Measurements from ENCODE around the gene DNMT3L. TPM values are rescaled to one million over a fixed set of nuclear protein-coding genes. Genes with fewer than 3 reads are reported as not detected.
A peak's percentile ranks its signal among the peaks of the same experiment; 100 is the strongest.
"Not testable (repeated sequence)": the region's sequence is repeated elsewhere in the genome, so short reads cannot be mapped to it uniquely, and the experiment has no call there.

The DNMT3L gene
- total RNA-seq, 1 donor from 2014 or later, result not detected

DNA sequence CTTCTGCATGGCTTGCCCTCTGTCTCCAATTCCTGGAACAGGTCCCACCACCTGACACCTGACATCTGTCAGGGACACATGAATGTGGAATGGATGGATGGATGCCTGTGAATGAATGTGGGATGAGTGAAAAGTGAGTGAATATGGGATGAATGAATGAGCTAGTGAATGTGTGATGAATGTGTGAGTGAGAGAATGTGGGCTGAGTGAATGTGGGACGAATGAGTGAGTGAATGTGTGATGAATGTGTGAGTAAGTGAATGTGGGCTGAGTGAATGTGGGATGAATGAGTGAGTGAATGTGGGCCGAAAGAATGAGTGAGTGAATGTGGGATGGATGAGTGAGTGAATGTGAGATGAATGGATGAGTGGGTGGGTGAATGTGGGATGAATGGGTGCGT lies 50.1 kb downstream of the DNMT3L start:
- ATAC-seq; intact Hi-C loops (cut with DNase I); DNase-seq (ENCODE audit: missing footprints): not testable (repeated sequence)

DNA sequence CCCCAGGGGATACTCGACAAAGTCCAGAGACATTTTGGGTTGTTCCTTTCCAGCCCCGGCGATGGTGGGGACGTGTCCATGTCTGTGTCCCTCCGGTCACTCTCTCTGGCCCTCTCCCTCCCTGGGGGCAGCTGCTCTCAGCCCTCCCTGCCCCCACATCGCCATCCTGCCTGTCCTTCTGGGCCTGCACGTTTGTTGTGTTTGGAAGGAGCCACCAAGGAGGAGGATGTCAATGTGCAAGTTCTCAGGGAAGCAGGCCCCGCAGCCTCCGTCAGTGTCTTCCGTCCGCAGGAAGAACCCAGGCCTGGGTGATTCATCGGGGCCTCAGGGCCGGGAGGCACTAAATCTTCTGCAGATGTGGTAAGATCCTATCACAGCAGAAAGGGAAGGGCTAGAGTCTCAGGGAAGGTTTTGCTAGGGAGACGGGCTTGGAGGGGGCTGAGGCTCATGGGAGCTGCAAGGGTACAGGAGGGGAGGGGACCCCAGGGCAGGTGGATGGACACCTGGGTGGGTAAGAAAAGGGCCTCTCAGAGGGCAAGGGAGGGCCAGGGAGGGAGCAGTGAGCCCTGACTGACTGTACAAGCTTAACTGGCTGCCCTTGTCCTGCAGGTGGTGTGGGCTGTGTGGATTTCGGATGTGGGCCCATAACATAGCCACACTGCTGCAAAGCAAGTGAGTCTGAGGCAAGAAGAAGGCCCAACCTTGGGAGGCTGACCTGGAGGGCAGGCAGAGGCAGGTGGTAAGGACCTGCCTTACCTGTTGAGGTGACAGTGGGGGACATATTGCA lies 53.6 kb downstream of the DNMT3L start:
- peak; percentile 59 for ATAC-seq
- DNase-seq (ENCODE audit: missing footprints), result peak; percentile 62
- intact Hi-C loops (cut with DNase I), result not testable (repeated sequence)

DNA sequence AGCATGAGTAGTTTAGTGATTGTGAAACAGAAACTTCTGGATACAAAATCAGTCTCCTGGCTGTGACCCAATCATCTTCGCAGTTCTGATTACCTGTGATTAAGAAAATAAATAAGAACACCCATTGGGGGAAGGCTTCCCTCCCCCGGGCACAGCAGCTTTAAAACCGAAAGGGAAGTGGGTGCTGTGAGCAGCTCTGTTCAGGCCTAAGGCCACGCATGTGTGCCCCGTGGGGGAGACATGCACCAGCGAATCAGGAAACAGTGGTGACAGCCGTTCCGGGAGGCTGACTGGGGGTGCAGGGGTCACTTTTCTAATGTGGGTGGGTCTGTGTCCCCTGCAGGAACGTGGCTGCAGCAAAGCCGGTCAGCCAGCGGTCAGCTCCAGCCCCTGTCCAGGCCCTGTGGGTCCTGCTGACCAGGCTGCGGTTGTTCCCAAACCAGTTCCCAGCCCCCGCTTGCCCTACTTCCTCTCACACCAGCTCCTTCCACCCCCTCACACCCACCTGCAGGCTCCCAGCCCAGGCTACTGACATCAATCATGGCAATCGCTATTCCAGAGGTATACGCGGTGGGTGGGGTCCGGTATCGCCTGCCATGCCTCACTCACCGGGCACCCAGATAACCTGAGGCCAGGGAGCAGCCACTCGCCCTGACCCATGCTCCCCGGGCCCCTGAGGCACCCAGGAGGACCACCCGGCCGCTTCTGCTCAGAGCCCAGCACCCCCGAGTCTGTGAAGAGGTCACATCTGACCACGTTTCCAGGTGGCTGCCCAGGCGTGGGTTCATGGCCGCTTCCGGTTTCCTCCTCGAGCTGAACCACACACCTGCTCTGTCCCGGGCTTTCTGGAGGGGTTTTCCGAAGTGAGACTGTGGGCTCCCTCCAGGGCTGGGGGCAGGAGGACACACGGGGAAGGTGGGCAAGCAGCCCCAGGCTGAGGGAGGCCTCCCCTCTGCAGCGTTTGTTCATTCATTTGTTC lies 54.7 kb downstream of the DNMT3L start:
- DNase-seq (ENCODE audit: missing footprints); intact Hi-C loops (cut with DNase I): not testable (repeated sequence)
- peak; percentile 12 for ATAC-seq

DNA sequence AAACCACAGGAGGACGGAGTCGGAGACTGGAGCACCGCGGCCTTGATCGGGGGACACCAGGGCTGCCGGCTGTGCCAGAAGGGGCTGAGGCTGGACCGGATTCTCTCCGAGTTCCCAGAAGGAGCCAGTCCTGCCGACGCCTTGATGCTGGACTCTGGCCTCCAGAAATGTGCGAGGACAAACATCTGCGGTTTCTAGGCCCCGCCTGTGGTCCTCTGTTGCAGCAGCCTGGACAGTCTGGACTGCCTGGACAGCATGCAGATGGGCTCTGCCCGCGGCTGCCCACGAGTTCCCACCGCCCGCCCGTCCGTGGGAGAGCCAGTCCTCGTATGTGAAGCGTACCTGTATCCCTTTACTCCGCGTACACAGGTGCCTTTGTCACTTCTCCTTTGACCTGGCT lies 55.5 kb downstream of the DNMT3L start:
- ATAC-seq, result peak; percentile 51
- DNase-seq (ENCODE audit: missing footprints); intact Hi-C loops (cut with DNase I): not testable (repeated sequence)

DNA sequence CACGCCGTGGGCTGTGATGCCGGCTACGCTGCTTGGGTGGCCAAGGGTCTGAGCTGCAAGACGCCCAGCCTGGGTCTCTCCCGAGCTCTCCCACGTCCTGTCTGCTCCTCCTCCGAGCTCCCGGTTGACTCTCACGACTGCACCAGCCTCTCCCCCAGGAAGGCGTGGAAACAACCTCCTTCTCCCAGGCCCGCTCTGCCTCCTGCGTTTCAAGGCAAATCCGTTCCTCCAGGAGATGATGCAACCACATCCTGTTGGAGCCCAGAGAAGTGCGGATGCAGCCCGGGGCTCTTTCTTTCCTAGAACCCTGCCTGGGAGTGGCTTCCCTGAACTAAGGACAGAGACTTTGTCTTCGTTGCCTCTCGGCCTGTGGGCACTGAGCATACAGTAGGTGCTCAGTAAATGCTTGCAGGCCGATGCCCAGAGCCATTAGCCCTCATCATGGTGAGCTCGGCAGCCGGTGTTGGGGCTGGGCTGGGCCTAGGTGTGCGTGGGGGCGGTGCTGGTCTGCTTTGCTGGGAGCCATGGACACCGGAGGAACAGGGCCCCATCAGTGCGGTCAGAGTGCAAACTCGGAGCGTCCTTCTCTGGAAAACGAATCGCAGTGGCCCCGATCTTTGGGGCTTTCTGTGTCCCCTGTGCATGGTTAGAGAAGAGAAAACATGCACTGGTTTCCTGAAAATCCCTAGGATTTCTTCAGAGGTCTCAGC lies 59.0 kb downstream of the DNMT3L start:
- ATAC-seq, result peak; percentile 82
- DNase-seq (ENCODE audit: missing footprints); intact Hi-C loops (cut with DNase I): not testable (repeated sequence)

DNA sequence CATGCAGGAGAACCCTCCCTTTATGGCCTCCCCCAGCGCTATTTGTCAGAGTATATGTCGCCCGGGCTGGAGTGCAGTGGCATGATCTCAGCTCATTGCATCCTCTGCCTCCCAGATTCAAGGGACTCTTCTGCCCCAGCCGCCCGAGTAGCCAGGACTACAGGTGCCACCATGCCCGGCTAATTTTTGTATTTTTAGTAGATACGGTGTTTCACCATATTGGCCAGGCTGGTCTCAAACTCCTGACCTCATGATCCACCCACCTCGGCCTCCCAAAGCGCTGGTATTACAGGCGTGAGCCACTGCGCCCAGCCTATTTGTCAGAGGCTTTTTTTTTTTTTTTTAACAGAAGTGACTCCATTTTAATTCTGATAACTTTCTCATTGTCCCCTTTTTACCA lies 61.7 kb downstream of the DNMT3L start:
- DNase-seq (ENCODE audit: missing footprints); intact Hi-C loops (cut with DNase I): not testable (repeated sequence)

DNA sequence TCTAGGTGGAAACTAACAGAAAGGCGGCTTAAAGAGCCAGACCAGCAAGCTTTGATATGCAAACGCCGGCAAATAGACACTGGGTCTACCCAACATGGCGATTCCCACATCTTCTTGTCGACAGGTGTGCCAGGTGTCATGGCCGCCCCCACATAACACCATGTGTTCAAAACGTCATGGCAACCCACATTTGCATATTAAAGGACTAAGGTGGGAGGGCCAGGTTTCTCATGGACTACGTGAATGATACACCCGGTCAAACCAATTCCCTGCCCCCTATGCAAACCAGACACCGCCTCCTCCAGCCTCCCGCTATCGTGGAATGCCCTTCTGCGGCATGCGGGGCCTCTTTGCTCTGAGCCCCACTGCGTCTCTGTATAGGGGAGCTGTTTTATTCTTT lies 62.2 kb downstream of the DNMT3L start:
- intact Hi-C loops (cut with DNase I), result no loop called here
- ATAC-seq (no peak), DNase-seq (ENCODE audit: missing footprints) (no peak)

More for the DNA sequence above, 61.7 kb downstream of the DNMT3L start:
- not testable (repeated sequence) for ATAC-seq

DNA sequence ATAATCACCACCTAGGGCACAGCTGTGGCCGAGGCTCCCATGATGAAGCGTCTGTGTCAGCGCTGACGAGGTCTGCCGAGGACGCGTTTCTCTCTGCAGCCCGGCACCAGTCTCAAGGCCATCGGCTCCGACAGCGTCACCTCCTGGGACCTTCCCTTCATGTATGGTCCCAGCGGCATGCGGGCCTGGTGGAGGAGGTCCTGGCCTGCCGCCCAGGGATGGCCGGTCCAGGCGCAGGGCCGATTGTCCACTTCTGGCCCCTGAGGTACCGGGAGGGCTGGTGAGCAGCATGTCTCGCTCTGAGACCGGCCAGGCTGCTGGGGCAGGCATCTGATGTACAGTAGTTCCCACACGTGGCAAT lies 64.6 kb downstream of the DNMT3L start:
- ATAC-seq, result peak; percentile 61
- intact Hi-C loops (cut with DNase I), result not testable (repeated sequence)
- DNase-seq (ENCODE audit: missing footprints), result peak; percentile 64

Other genes with a start within 250 kb of the DNMT3L start
- 20.3 TPM for gene TRAPPC10, start 249.6 kb downstream of the DNMT3L start, total RNA-seq
- 8.1 TPM for gene PWP2, start 154.5 kb downstream of the DNMT3L start, total RNA-seq
- gene GATD3, start 128.2 kb downstream of the DNMT3L start, total RNA-seq, result 143 TPM
- gene ICOSLG, start 21.0 kb downstream of the DNMT3L start, total RNA-seq, result 4.9 TPM
- gene AIRE, start 24.0 kb upstream of the DNMT3L start, total RNA-seq, result not detected
- gene PFKL, start 38.2 kb upstream of the DNMT3L start, total RNA-seq, result 52.5 TPM
- gene CFAP410, start 77.5 kb upstream of the DNMT3L start, total RNA-seq, result 16.8 TPM
- 2.7 TPM for gene TRPM2, start 91.7 kb upstream of the DNMT3L start, total RNA-seq
- gene LRRC3, start 193.6 kb upstream of the DNMT3L start, total RNA-seq, result 3.3 TPM

Data from Right ventricle myocardium inferior (tissue), 1 donor.